Hematopoietic multipotent progenitor cell treated with erythropoietin and hydrocortisone succinate and interleukin-3 and kit ligand, for 6 days (in vitro differentiated cells): Measurements from ENCODE around the gene SCAPER.
"Not testable (repeated sequence)": the region's sequence is repeated elsewhere in the genome, so short reads cannot be mapped to it uniquely, and the experiment has no call there.

ENCODE experiments used
- DNase-seq: peaks from one replicate; pipeline ENCODE4 v3.0.0-alpha.2; 2015

Gene SCAPER

DNA sequence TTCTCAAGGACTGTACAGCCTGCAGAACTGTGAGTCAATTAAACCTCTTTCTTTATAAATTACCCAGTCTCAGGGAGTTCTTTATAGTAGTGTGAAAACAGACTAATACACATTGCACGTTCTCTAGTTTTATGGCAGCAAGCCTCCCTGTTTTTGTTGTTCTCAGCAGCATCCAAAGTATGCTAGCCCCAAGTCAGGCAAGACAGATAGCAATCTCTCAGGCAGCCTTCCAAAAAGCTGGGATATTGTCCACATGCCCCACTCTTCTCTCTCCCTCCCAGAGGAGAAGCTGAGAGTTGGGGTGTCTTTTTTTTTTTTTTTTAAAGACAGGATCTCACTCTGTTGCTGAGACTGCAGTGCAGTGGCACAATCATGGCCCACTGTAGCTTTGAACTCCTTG lies 438.0 kb downstream of the SCAPER start:
- no peak for DNase-seq

DNA sequence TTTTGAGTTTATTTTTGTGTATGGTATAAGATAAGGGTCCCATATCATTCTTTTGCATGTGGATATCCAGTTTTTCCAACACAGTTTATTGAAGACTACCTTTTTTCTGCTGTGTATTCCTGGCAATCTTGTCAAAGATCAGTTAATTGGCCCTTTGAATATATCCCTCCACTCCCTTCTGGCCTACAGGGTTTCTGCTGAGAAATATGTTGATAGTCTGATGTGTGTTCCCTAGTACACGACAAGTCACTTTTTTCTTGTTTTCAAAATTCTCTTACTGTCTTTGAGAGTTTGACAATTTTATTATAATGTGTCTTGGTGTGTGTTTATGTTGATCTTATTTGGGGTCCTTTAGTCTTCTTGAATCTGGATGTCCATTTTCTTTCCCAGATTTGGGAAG lies 439.4 kb downstream of the SCAPER start:
- no peak for DNase-seq

GRCh38 chr15:76464247-76464646 lies 440.9 kb downstream of the SCAPER start:
- DNase-seq: no peak

DNA sequence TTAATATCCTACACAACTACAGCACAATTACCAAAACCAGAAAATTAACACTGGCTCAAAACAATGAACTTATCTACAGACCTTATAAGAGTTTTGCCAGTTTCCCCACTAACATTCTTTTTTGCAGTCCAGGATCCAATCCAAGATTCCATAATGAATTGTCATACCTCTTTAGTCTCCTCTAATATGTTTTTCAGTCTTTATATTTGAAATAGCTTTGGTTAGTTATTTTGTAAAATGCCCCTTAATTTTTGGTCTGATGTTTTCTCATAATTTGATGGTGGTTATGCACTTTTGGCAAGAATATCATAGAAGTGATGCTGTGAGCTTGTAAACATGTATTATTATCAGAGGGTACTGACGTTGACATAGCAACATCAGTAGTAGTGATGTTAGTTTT lies 444.3 kb downstream of the SCAPER start:
- no peak for DNase-seq

- DNase-seq: no peak
These were observed 444.8 kb downstream of the SCAPER start for GRCh38 chr15:76460347-76460746.

- no peak for DNase-seq
These were observed 453.6 kb downstream of the SCAPER start for GRCh38 chr15:76451540-76451939.

- no peak for DNase-seq
These were observed 455.7 kb downstream of the SCAPER start for GRCh38 chr15:76449455-76449854.

- no peak for DNase-seq
These were observed 456.4 kb downstream of the SCAPER start for GRCh38 chr15:76448755-76449154.

DNA sequence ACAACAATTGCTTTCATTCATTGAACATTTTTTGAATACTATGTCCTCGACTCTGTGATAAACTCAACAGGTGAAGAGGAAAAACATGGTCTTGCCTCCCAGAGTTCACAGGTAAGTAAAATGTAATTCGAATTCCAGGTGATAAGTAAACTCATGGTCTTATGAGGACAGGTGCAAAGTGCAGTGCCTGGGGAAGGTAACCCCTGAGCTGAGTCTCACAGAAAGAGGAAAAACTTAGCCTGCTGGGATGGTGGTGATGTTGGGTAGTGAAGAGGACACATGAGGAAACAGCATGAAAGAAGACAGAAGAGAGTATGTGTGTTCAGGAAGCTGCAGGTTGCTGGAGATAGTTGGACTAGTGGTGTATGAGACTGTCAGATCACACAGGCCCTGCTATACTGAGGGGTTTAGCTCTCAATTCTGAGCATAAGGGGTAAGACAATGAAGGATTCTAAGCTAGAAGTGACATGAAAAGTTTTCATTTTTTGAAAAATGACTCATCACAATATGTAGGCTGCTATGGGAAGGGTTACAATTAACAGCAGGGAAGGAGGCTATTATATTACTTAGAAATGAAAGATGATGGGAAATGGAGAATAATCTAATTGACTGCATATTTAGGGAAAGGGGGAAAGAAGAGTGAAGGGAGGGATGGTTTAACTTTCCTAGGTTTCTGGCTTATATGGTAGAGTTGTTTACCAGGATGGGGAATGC lies 457.3 kb downstream of the SCAPER start:
- no peak for DNase-seq

DNA sequence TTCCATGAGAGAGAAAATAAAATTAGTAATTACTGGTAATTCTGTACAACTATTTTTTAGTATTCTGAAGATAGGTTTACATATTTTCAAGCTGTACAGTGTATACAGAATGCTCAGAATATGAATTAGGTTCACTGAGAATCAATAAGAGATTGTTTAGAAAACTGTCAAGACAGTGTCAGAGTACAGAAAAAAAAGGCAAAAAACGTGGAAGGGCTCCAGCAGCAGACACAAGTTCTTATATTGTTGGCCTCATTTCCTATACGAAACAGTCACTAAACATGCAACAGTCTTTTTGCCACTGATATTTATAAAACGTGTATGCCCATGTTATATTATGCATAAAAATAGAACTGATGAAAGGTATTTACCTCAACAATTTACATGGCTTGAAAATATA lies 464.7 kb downstream of the SCAPER start:
- no peak for DNase-seq

GRCh38 chr15:76439542-76439941 lies 465.6 kb downstream of the SCAPER start:
- DNase-seq: no peak

GRCh38 chr15:76433798-76434400 lies 471.2 kb downstream of the SCAPER start:
- DNase-seq: no peak

DNA sequence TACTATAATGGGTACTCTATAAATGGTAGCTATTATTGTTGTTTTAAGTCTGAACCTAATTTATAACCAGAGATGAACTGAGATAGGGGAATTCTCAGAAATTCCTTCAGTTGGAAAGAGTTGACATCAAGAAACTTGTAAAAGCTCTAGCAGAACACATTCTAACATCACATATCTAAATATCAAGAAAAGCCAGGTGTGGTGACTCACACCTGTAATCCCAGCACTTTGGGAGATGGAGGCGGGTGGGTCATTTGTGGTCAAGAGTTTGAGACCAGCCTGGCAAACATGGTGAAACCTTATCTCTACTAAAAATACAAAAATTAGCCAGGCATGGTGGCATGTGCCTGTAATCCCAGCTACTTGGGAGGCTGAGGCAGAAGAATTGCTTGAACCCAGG lies 472.1 kb downstream of the SCAPER start:
- DNase-seq: not testable (repeated sequence)

- no peak for DNase-seq
These were observed 472.5 kb downstream of the SCAPER start for GRCh38 chr15:76432604-76433003.

GRCh38 chr15:76431971-76432370 lies 473.2 kb downstream of the SCAPER start:
- no peak for DNase-seq

DNA sequence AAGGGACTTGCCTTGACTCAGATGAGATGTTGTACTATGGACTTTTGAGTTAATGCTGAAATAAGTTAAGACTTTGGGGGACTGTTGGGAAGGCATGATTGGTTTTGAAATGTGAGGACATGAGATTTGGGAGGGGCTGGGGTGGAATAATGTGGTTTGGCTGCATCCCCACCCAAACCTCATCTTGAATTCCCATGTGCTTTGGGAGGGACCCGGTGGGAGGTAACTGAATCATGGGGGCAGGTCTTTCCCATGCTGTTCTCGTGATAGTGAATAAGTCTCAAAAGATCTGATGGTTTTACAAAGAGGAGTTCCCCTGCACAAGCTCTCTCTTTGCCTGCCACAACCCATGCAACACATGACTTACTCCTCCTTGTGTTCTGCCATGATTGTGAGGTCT lies 474.4 kb downstream of the SCAPER start:
- DNase-seq: not testable (repeated sequence)

DNA sequence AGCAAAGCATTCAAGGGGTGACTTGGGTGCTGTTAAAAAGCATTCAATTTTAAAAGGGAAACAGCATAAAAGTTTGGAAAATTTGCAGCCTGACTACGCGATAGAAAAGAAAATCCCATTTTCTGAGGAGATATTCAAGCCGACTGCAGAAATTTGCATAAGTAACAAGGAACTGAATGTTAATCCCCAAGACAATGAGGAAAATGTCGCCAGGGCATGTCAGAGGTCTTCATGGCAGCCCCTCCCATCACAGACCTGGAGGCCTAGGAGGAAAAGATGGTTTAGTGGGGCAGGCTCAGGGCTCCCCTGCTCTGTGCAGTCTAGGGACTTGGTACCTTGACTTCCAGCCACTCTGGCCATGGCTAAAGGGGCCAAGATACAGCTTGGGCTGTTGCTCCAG lies 475.5 kb downstream of the SCAPER start:
- DNase-seq: no peak

DNA sequence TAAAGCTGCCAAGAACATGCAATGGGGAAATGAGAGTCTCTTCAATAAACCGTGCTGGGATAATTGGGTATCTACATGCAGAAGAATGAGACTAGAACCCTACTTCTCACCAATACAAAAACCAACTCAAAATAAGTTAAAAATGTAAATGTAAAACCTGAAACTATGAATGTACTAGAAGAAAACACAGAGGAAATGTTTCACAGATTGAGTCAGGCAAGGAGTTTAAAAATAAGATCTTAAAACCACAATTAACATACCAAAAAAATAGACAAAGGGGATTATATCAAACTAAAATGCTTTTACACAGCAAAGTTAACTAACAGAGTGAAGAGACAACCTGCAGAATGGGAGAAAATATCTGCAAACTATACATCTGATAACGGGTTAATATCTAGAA lies 478.2 kb downstream of the SCAPER start:
- no peak for DNase-seq

GRCh38 chr15:76418352-76419140 lies 486.6 kb downstream of the SCAPER start:
- no peak for DNase-seq

DNA sequence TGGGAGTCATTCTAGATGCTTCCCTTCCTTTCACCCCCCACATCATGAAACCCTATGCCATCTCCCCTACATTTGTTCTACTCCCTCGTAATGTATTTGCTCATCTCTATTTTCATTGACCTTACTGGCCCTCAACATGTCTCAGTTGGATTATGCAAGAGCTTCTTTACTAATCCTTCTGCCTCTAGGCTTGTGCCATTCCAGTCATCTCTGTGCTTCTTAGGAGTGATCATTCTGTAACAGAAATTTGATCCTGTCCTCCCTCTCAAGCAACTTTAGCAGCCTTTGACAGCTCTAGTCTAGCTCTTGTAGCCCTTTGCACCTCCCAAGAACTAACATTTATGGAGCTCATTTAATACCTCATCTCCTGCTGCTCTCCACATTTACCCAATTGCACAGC lies 503.9 kb downstream of the SCAPER start:
- no peak for DNase-seq

DNA sequence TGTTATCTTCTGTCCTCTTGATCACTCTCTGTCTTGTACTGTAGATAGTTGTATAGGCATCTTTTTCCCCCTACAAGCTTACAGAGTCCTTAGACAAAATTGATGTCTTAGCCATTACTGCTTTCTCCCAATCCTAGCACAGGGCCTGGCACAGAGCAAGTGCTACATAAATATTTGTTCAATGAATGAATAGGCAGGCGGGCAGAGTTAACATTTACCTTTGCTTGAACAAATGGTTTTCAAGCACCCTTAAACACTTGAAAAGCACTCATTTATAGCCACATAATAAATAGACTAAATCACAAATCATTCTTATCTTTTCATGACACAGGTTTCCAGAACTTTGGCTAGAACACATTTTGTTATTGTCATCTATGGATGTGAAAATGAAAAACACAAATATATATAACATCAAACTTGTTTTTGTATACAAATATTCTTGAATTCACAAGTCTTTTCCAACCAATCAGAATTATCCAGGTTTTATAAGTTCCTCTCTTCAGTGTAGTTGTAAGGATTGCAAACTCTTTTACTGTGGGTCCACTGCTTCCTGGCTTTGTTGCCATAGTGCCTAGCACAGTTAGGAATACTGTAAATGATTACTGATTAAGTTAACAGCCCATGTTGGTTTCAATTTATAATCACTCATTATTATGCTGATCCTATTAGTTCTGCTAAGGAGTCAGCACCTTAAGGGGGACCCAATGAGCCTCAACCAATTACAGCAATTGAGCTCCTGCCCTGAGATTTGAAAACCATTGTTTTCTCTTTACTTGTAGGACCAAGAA lies 506.6 kb downstream of the SCAPER start:
- DNase-seq: no peak

DNA sequence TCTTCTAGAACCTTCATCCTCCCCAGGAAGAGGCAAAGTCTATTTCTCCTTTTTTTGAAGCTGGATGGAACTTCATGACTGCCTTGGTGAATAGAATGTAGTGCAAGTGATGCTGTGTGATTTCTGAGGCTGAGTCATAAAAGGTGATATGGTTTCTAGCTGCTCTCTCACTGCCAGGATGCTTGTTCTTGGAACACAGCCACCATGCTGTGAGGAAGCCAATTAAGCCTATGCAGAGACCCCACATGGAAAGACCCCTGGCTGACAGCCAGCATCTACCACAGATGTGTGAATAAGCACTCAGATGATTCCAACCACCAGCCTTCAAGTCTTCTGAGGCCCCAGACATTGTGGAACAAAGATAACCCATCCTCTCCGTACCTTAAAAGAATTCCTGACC lies 511.5 kb downstream of the SCAPER start:
- DNase-seq: no peak

GRCh38 chr15:76391847-76392246 lies 513.3 kb downstream of the SCAPER start:
- no peak for DNase-seq
